ENCODE results near the gene YARS1. TPM values are rescaled to one million over a fixed set of nuclear protein-coding genes. Genes with fewer than 3 reads are reported as not detected.

Gene YARS1
- total and polyA plus RNA-seq, 2 of the 13 experiments (the other 11 are each of a cell fraction or from before 2014, with no cell fraction given), result 50.1 to 113 TPM

GRCh38 chr1:32817159-32817814 lies at the start of gene YARS1, which contains the start of gene S100PBP (continued):
- no peak for TF ChIP-seq RNF219 (CRISPR knock-in tag; IDR thresholded peaks at IDR 0.05)
- peak; percentile 29; the same call in 1 of the 2 replicates for TF ChIP-seq CHD2 (IDR thresholded peaks at IDR 0.05; ENCODE audit: low read depth, low read length)
- TF ChIP-seq PHF5A (CRISPR knock-in tag; IDR thresholded peaks at IDR 0.05; ENCODE audit: low read depth, unreplicated experiment), result peak; percentile 98
- TF ChIP-seq ZNF232 (CRISPR knock-in tag; IDR thresholded peaks at IDR 0.05; ENCODE audit: borderline replicate concordance), result peak; percentile 86
- peak; percentile 84 for TF ChIP-seq UBTF (CRISPR knock-in tag; IDR thresholded peaks at IDR 0.05)
- TF ChIP-seq POGK (CRISPR knock-in tag; conservative IDR thresholded peaks at IDR 0.05), result peak; percentile 99
- TF ChIP-seq ZBTB40 (IDR thresholded peaks at IDR 0.05), result no peak
- peak; percentile 74; the same call in 1 of the 2 replicates for TF ChIP-seq ZBTB40 (CRISPR knock-in tag; IDR thresholded peaks at IDR 0.05)
- TF ChIP-seq ZNF720 (CRISPR knock-in tag; IDR thresholded peaks at IDR 0.05), result no peak
- peak; percentile 78; the same call in 1 of the 2 replicates for TF ChIP-seq RELA (CRISPR knock-in tag; IDR thresholded peaks at IDR 0.05)
- TF ChIP-seq KLF6 (CRISPR knock-in tag; IDR thresholded peaks at IDR 0.05), result peak; percentile 95
- TF ChIP-seq TEAD3 (CRISPR knock-in tag; optimal IDR thresholded peaks at IDR 0.05; ENCODE audit: borderline replicate concordance), result peak; percentile 84
- no peak; the same call in none of the 2 replicates for TF ChIP-seq ZNF775 (CRISPR knock-in tag; IDR thresholded peaks at IDR 0.05; ENCODE audit: borderline replicate concordance)

Measured in HepG2 (cell line).